Mesodermal cell (in vitro differentiated cells): ENCODE data around the gene ERG.

ENCODE experiments used
- H3K27ac ChIP-seq: 2 replicates; pipeline ENCODE4 v1.7.0; 2013; ENCODE audit warnings: mild to moderate bottlenecking, low read depth, low read length, moderate library complexity; ENCODE audit not compliant: severe bottlenecking
- H3K36me3 ChIP-seq: 2 replicates; pipeline ENCODE4 v1.7.1; 2013; ENCODE audit warnings: mild to moderate bottlenecking, low read length, moderate library complexity; ENCODE audit not compliant: control insufficient read depth, insufficient read depth
- H3K4me1 ChIP-seq: one replicate; pipeline ENCODE4 v1.7.1; 2013; ENCODE audit warnings: mild to moderate bottlenecking, low read length; ENCODE audit not compliant: insufficient read depth, control insufficient read depth, poor library complexity, severe bottlenecking
- H3K4me3 ChIP-seq: 2 replicates; pipeline ENCODE4 v1.7.0; 2013; ENCODE audit warnings: low read length, control low read depth, mild to moderate bottlenecking; ENCODE audit not compliant: insufficient read depth, poor library complexity, severe bottlenecking; ENCODE audit errors: extremely low read depth
- H3K9me3 ChIP-seq: 2 replicates; pipeline ENCODE4 v1.7.1; 2013; ENCODE audit warnings: mild to moderate bottlenecking, low read length, moderate library complexity; ENCODE audit not compliant: control insufficient read depth
- WGBS, 2 experiments: methylation state at CpG; one replicate each; pipeline ENCODE4 v1.1.5; 2013; ENCODE audit warnings: missing lambda C conversion rate in 2 of 2; ENCODE audit not compliant: insufficient coverage in 2 of 2; 5-methylcytosine and 5-hydroxymethylcytosine counted together

ERG gene

DNA sequence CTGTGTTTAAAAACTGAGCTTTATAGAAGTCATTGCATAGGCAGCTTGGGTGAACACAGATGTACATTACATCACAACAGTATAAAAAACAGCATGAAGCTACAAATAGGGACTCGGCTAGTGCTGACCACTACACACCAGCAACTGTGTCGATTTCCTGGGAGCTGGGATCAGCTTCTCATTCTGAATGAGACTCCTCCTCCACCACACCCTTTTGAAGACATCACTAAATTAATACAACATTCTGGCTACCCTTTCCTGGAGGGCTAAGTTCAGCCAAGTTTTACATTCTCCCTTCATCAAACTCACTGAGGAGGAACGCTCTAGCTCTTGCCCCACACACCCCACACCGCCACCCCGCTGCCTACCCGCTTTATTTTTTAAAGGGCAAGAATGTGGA lies 102.7 kb downstream of the ERG start:
- Histone ChIP-seq H3K9me3 (no peaks in the 10 kb centered on the region), H3K4me3 (no peak overlapping the region), H3K36me3 (no peaks in the 10 kb centered on the region), H3K4me1 (no peaks in the 10 kb centered on the region), H3K27ac (no peak overlapping the region)
- WGBS, 2 experiments, result 92 to 100% methylated on average over 3 to 6 of the region's 6 CpGs

DNA sequence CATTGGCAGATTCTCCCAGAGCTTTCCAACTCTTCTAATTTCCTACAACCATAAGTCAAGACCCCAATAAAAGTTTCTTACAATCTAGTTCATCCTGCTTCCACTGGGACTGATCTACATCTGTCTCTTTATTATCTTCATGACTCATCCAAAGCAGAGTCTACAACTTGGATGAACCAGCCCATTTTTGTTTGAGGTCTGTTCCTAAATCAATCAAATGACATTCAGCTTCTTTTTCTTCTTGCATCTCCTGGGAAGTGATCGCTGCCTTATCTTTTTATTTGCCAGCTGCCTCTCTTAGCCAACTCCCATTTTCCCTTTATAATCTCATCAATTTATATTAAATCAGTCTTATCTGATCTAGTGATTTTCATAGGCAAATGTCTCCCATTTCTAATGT lies 105.6 kb downstream of the ERG start:
- Histone ChIP-seq H3K4me3 (no peak overlapping the region), H3K4me1 (peaks cover 2% of the 10 kb centered on the region), H3K9me3 (no peaks in the 10 kb centered on the region), H3K36me3 (no peaks in the 10 kb centered on the region), H3K27ac (no peak overlapping the region)
- 100% methylated on average over 1 of the region's 1 CpG; no CpG with 5 or more reads in 1 of the 2 experiments for WGBS, 2 experiments

DNA sequence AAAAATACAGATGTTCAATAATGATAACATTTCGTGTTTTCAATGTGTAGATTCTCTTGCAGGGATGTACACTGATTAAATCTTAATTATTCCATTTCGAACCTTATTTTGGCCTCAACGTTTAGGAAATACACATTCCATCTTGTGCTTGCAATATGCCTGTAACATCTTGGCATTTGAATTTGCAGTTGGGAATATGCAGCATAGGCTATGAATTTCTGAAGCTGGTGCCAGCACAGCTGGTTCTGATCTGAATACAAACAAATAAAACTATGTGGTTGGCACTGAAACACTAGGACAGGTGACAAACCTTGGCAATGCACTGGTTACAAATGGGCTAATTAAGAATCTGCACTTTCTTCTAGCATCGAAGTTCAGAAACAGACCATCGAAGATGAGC lies 108.4 kb downstream of the ERG start:
- Histone ChIP-seq H3K9me3 (no peaks in the 10 kb centered on the region), H3K4me1 (peaks cover 3% of the 10 kb centered on the region), H3K4me3 (no peak overlapping the region), H3K36me3 (no peaks in the 10 kb centered on the region), H3K27ac (no peak overlapping the region)
- WGBS, 2 experiments, result 92 to 100% methylated on average over 2 to 3 of the region's 5 CpGs

DNA sequence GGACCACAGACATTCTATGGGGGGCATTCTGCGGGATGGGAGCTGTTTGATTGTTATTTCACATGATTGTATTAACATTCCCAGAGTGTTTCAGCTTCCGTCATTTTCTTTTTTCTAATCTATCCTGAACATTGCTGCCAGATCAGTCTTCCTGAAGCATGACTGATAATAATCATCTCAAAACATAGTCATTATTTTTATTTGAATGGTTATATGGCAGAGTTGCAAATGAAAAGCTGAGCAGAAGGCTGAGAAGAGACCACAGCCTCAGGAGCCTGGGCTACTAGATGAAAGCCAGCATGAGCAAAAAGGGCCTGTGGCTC lies 109.0 kb downstream of the ERG start:
- no CpG with 5 or more reads among the region's 2 CpGs for WGBS, 2 experiments
- peaks cover 3% of the 10 kb centered on the region for H3K4me1 ChIP-seq
- no peaks in the 10 kb centered on the region for H3K9me3 ChIP-seq
- no peaks in the 10 kb centered on the region for H3K36me3 ChIP-seq
- no peak overlapping the region for H3K4me3 ChIP-seq
- H3K27ac ChIP-seq, result no peak overlapping the region

DNA sequence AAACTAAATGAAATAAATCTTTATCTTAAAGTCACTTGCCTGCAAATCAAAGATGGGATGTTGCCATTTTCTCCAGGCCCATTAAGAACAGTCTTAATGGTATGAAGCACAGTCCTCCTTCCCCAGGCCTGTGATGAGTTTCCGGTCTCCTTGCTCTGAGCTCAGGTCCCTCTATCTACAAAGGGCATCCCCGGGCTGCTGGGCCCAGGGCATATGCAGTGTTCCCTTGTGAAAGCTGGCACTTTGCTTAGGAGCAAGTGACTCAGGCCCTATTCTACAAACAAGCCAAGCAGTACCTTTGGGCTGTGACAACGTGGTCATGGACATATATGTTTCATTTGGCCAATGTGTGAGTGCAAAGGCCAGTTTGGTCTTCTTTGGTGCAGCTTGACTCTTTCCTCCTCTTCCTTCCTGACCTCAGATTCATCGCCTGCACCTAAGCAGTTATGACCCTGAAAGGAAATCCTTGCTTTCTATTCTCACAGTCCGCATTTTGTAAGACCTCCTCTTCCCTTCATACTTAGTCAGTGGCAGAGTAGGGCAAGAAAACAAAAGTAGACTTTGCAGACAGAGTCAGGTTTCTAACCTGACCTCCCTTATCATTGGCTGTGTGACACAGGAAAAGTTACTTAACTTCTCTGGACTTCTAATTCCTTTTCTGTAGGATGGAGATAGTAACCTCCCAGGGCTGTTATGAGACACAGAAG lies 109.5 kb downstream of the ERG start:
- WGBS, 2 experiments, result 64 to 73% methylated on average over 4 of the region's 5 CpGs
- H3K27ac ChIP-seq, result no peak overlapping the region
- peaks cover 3% of the 10 kb centered on the region for H3K4me1 ChIP-seq
- no peak overlapping the region for H3K4me3 ChIP-seq
- H3K36me3 ChIP-seq, result no peaks in the 10 kb centered on the region
- H3K9me3 ChIP-seq, result no peaks in the 10 kb centered on the region

DNA sequence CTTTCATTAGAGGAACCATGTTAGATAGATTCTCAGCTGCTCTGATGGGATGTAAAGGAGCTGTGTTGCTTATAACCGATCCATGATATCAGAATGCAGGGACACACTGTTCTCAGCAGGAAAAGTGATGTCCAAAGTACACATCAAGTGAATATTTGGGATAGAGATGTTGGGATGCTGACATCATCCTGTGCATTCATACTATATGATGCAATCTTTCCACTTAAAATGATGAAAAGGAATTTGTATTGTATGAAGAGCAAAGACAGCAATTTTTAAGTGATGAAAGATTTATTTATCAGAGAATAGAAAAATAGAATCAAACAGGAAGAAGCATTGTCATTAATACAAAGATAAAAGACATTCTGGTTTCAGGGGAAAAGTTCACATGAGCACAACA lies 110.1 kb downstream of the ERG start:
- Histone ChIP-seq H3K9me3 (no peaks in the 10 kb centered on the region), H3K27ac (no peak overlapping the region), H3K4me3 (no peak overlapping the region), H3K4me1 (peaks cover 3% of the 10 kb centered on the region), H3K36me3 (no peaks in the 10 kb centered on the region)
- 92% methylated on average over 1 of the region's 1 CpG; no CpG with 5 or more reads in 1 of the 2 experiments for WGBS, 2 experiments

DNA sequence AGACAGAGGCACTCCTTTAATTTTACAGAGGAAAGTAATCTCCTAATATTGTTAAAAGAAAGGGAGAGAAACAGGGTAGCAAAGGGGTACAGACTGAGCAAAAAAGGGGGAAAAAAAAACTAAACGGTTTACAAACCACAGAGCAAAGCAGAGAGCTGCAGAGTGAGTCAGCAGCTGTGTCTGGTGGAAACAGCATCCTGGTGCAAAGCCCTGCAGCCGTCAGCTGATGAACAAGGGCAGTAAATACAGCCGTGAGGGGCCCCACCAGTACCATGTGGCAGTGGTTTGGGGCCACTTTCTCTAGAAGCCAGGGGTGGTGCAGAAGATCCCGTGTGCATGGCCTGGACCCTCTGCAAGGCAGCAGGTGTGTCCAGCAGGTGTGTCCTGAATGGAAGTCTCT lies 111.3 kb downstream of the ERG start:
- H3K4me1 ChIP-seq, result peaks cover 3% of the 10 kb centered on the region
- no peaks in the 10 kb centered on the region for H3K36me3 ChIP-seq
- WGBS, 2 experiments, result 75 to 78% methylated on average over 4 of the region's 4 CpGs
- H3K4me3 ChIP-seq, result no peak overlapping the region
- no peaks in the 10 kb centered on the region for H3K9me3 ChIP-seq
- no peak overlapping the region for H3K27ac ChIP-seq

DNA sequence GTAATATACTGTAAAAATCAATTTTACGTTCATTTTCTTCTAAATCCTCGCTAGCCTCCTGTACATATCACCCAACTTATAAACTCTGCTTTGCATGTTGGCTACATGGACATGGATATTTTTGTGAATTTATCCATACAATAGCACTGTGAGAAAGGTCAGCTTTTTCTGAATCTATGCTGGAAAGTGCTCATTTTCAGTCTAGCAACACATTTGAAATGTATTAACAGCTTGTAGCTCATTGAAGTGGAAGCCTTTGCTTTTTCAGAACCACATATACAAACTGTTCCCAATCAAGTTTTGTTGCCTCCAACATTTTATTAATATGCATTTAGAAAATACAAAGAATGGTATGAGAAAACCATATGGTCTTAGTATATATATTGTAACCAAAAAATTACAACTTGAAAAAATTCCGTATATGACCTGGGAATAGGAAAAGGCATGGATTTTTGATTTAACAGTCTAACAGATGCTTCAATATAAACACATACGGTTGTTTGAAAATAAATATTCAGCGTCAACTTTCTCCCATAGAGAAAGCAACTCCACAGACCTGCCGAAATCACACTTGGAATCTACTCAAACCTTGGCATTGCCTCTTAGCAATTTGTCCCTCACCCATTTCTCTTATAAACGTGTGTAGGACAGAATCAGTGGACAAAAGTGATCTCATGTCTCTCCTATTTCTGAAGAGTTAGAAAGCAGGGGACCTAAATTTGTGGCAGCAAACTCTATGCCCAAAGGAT lies 112.7 kb downstream of the ERG start:
- Histone ChIP-seq H3K9me3 (no peaks in the 10 kb centered on the region), H3K4me1 (peaks cover 3% of the 10 kb centered on the region), H3K4me3 (no peak overlapping the region), H3K27ac (no peak overlapping the region), H3K36me3 (no peaks in the 10 kb centered on the region)
- WGBS, 2 experiments, result 100% methylated on average over 1 to 5 of the region's 7 CpGs

DNA sequence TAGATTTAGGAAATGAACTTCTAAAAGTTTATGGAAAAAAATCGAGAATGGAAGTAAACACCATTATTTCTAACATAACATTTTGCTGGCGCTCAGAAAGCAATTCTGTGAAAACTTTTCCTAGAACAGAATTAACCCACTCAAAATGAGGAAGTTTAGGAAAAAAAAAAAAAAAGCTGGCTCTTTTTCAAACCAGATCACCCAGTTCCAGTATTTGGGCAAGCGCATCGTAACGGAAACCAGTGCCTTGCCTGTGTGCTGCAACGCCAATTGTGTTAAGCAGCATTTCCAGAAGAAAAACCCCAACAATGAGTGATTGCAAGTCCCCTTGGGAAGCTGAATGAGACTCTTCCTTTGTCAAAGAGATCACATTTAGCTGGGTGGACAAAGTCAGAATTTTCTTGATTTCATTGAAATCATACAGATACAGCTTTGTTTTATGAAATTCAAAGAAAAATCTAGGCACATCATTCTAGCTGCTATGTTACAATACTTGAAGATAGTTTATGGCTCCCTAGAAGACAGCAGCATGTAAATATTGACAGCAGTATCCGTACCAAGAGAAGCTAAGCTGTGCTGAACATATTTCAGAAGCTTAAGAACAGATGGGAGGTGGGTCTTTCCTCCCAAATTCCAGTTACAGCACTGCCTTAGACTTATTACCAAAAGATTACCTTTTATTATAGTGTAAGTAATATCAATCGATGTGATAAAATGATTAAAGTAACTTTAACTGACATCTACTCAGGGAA lies 113.4 kb downstream of the ERG start:
- no peak overlapping the region for H3K4me3 ChIP-seq
- 83 to 84% methylated on average over 4 of the region's 8 CpGs for WGBS, 2 experiments
- peaks cover 3% of the 10 kb centered on the region for H3K4me1 ChIP-seq
- H3K27ac ChIP-seq, result no peak overlapping the region
- H3K9me3 ChIP-seq, result no peaks in the 10 kb centered on the region
- H3K36me3 ChIP-seq, result no peaks in the 10 kb centered on the region

DNA sequence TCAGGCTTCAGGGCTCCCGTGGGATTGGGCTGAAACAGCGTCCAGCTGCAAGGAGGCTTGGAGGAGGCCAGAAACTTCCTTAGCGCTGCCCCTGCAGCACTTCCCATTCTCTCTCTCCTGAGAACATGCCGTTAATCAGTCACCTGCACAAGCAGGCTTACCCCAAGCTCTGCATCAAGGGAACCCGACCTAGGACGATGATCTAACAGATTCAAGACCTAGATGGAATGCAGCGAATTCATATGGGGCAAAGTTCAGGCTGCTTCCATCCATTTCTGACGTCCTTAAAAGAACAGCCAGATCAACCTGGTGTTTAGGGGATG lies 114.1 kb downstream of the ERG start:
- H3K4me3 ChIP-seq, result no peak overlapping the region
- H3K4me1 ChIP-seq, result peaks cover 3% of the 10 kb centered on the region
- no peaks in the 10 kb centered on the region for H3K9me3 ChIP-seq
- no peaks in the 10 kb centered on the region for H3K36me3 ChIP-seq
- no peak overlapping the region for H3K27ac ChIP-seq
- WGBS, 2 experiments, result 87 to 93% methylated on average over 6 to 8 of the region's 8 CpGs
